ENCODE results near the gene RCOR1. TPM values are rescaled to one million over a fixed set of nuclear protein-coding genes. Genes with fewer than 3 reads are reported as not detected.
"Not testable (repeated sequence)": the region's sequence is repeated elsewhere in the genome, so short reads cannot be mapped to it uniquely, and the experiment has no call there.

Gene RCOR1
- polyA plus RNA-seq, 1 donor = 44.0 TPM

DNA sequence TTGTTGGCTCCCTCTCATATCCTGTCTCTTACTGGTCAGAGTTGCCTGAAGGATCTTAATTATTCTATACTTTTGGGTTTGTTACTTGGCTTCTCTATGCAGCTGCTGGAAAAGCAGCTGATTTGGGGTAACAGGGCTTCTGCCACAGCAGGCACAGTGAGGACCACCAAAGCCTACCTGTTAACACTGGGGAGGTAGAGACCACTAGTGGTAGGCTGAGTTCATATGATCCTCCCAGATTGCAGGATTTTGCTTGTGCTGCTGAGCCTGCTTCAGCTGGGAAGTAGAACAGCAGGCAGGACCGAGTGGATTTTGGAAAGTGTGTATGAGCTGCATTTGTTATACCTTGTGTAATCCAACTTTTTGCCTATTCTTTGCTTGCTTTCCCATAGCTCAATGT lies 34.1 kb downstream of the RCOR1 start:
- no peak for DNase-seq

DNA sequence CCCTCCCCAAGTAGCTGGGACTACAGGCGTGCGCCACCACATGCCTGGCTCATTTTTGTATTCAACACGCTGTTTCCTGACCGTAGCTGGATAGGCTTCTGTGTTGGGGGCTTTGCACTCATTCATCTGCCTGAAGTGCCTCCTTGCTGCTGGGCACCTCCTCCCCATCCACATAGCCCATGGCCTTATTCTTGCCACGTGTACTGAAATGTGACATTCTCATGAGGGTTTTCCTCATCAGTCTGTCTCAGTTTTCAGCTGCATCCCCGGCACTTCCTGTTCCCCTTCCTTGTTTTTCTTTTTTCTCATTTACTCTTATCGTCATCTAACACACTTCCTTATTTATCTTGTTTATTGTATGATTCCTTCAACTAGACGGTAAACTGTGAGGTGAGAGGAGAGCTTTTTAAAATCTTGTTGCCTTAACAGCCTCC lies 36.6 kb downstream of the RCOR1 start:
- DNase-seq = no peak

DNA sequence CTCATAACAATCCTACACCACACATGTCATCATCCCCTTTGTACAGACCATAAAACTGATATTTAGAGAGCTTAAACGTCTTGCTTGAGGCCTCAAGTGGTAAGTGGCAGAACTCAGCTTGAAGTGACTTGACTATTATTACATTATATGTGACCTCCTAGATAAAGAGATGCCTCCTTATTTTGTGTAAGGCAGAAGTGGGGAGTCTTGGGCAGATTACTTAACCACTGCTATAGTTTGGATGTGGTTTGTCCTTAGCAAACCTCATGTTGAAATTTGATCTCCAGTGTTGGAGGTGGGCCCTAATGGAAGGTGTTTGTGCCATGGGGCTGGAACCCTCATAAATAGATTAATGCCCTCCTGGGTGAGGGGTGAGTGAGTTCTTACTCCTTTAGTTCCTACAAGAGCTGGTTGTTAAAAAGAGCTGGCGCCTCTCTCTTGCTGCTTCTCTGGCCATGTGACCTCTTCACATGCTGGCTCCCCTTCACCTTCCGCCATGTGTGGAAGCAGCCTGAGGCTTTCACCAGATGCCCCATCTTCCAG lies 37.4 kb downstream of the RCOR1 start:
- no peak for DNase-seq

DNA sequence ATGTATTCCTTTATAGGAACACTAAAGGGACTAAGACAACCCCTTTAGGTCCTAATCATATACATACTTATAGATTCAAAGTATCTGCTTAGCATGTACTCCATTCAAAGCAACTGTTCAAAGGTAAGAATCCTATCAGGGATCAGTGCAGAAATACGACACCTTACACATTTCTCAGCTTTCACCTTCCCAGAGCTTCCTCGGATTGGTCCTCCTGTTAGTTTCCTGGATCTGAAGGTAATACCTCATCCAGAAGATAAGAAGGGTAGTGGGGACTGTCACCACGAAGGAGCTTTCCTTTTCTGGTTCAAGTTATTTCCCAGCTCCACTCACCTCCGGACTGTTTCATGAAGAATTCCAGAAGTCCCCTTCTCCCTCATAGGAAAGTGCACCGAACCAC lies 38.0 kb downstream of the RCOR1 start:
- DNase-seq = no peak

DNA sequence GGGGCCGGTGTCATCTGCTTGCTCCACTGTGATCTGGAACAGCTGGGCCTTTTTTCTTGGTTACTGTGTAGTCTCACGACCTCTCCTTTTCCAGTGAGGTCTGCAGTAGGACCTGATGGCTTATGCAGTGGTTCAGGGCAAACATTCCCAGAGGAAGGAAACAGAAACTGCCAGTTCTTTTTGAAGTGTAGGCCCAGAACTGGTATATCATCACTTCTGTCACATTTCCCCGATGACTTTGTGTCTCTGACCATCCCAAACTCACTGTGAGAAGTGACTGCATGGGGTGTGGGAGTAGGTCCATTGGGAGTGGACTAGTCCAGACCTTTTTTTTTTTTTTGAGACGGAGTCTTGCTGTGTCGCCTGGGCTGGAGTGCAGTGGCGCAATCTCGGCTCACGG lies 38.4 kb downstream of the RCOR1 start:
- no peak for DNase-seq

DNA sequence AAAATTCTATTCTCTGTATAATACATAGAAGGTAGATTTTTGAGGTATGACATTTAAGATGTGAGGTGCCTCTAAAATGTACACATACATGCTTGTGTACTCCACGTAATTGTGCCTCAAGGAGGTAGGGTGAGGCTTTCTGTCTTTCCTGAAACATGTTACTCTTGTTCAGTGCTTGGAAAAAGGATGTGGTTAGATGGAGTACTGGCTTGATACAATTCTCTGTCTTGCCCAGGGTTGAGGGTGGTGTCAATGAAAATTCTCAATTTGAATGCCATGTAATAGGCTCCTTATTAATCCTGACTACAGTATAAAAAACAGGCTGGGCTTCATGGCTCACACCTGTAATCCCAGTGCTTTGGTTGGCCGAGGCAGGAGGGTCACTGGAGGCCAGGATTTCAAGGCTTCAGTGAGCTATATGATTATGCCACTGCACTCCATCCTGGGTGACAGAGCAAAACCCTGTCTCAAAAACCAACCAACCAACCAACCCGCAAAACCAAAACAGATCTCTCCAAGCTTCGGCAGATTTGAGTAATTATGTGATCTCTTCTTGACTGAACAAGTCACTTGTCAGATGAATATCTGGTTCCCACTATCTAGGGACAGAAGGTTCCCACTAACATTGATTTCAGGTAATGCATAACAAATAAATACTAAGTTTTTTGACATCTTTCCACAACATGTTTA lies 41.6 kb downstream of the RCOR1 start:
- no peak for DNase-seq

DNA sequence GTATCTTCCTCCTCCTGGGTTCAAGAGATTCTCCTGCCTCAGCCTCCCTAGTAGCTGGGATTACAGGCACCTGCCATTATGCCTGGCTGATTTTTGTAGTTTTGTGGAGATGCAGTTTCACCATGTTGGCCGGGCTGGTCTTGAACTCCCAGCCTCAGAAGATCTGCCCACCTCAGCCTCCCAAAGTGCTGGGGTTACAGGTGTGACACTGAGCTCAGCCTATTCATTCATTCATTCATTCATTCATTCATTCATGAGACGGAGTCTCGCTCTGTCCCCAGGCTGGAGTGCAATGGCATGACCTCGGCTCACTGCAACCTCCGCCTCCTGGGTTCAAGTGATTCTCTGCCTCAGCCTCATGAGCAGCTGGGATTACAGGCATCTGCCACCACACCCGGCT lies 47.2 kb downstream of the RCOR1 start:
- DNase-seq = not testable (repeated sequence)

DNA sequence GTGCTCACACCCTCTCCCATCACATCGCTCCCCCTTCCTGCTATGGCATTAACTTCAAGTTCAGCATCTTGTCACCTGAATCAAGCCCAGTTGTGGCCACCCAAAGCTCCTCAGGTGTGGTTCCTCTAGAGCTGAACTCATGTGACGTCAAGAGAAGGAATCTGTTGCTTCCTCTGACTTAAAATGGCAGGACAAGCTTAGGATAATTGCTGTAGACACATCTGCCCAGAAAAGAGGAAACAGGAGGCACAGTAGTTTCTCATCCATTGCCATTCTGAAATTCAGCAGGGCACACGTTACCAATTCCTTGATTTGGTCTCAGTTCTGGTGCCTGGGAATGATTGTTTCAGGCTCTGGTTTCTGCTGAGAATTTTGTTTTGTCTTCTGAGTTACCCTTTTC lies 52.1 kb downstream of the RCOR1 start:
- no peak for DNase-seq

DNA sequence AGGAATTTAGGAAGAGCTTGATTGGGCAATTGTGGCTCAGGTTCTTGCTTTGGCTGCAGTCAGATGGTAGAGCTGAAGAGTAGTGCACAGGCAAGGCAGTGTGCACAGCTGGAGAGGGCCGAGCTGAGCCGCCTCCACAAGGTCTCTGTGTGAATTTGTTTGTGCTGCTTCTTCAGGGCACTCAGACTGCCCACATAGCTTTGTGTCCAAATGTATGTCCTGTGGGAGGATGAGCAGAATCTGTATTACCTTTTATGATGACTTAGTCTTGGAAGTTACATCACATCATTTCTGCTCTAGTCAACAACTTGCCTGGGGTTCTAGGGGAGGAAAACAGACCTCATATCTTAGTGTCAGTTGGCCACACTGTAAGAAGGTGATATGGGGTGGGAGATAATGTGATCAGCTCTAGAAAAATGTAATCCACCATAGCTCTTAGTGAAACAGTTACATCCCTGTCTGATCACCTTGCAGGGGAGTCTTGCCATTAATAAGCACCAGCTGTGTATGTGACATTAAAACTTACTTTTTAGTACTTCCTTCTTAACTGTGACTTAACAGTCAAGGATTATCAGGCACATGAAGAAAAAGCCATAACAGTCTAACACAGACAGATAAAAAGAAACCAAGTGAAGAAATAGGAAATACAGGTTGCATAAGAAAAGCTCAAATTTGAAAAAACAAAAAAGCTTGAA lies 53.4 kb downstream of the RCOR1 start:
- DNase-seq = no peak

DNA sequence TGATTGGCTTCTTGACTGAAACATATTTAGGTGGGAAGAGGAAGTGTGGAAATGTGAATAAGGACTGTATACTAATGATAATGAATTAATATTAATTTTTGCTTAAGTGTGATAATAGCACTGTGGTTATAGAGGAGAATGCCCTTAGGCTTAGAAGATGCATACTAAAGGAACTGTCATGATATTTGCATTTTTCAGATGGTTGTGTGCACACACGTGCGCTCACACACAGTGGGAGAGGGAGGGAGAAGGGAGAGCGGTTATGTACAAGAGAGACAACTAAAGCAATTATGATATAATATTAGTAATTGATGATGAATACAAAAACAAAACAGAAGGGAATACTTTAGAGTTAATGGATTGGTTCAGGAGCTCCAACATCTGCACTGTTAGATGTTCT lies 54.2 kb downstream of the RCOR1 start:
- no peak for DNase-seq

DNA sequence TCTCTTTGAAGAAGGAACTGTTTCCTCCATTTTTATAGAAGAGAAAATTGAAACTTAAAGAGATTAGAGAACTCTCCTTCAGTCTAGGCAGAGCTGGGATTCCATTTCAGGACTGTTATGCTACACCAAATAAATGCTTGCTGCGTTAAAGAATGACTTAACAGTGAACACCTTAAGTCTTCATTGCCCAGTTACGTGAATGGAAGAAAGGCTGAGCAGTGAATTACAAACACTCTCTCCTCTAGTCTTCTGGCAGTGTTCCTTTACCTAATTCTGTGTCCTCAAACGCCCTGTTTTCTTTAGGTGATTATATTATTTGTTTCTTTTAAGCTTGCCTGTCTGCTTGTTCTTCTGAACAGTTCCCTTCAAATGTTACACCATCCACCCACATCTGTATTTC lies 59.7 kb downstream of the RCOR1 start:
- no peak for DNase-seq

DNA sequence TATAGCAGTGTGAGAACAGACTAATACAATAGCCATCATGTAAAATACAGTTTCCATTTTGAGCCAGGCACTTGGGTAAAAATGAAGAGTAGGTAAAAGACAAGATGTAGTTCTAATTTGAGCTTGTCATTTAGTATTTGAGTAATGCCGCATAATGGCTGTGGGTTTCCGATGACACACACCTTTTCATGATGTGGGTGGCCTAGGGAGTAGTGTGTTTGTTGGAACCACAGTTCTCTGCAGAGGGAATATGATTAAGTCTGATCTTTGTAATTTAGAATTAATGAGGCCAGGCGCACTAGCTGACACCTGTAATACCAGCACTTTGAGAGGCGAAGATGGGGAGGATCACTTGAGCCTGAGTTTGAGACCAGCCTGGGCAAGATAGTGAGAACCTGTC lies 61.8 kb downstream of the RCOR1 start:
- no peak for DNase-seq

DNA sequence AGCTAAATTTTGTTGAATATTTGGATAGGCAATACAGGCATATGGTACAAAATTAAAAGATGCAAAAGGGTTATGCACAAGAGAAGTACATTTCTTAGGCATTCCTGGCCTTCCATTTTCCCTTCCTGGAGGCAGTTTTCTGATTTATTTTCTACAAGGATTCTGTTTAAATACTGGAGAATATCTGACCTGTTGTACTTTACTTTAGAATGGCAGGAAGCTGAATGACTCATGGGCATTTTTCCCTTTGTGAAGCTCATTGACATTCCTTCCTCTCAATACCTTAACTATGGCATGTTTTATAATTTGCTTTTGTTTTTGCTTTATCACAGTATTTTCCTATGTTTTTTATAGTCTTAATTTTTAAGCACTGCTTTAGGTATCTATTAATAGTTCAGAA lies 62.7 kb downstream of the RCOR1 start:
- DNase-seq = no peak

DNA sequence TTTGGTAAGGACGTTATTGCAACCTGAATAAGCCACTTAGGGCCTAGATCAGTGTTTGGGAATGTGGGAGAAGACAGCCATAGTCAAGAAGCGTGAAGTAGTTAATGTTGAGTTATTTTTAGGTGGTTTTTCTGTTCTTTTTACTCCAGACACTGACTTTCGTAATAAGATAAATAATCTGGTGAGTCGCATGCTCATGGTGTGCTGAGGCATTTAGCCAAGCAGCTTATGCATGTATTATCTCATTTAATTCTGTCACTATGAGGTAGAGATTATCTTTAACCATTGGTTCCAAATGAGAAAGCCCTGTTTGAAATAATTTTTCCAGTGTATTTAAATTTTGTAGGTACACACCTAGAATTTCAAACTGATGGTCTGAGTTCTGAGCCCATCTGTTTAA lies 67.3 kb downstream of the RCOR1 start:
- DNase-seq = no peak

DNA sequence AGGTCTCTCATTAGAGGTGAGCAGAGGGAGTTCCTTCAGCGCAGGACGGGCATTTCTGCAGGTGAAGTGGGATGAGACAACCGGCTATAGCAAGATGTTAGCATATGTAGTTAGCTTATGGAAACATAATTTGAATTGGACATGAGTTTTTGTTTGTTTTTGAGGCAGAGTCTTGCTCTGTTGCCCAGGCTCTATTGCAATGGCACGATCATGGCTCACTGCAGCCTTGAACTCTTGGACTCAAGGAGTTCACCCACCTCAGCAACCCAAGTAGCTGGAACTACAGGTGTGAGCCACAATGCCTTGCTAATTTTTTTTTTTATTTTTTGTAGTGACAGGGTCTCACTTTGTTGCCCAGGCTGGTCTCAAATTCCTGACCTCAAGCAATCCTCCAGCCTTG lies 69.2 kb downstream of the RCOR1 start:
- DNase-seq = no peak

DNA sequence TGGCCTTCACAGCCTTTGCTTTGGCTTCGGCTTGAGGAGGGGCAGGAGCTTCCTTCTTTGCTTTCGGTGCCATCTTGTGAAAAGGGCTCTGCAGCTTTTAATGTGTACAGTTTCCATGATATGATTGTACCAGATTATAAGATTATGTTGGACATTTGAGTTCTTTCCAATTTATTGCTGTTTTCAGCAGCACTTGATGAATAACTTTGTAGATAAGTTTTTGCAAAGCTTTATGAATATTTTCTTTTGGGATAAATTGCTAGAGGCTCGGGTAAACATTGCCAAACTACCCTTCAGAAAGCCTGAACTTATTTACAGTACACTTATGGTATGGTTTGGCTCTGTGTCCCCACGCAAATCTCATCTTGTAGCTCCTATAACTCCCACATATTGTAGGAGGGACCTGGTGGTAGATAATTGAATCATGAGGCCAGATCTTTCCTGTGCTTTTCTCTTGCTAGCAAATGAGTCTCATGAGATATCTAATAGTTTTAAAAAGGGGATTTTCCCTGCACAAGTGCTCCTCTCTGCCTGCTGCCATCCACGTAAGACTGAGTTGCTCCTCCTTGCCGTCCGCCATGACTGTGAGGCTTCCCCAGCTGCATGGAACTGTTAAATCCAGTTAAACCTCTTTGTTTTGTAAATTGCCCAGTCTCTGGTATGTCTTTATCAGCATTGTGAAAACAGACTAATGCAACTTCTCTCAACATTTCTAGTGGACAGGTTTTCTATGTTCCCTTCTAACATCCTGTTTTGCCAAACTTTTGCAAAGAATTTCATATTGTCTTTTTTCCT lies 70.4 kb downstream of the RCOR1 start:
- DNase-seq = no peak

DNA sequence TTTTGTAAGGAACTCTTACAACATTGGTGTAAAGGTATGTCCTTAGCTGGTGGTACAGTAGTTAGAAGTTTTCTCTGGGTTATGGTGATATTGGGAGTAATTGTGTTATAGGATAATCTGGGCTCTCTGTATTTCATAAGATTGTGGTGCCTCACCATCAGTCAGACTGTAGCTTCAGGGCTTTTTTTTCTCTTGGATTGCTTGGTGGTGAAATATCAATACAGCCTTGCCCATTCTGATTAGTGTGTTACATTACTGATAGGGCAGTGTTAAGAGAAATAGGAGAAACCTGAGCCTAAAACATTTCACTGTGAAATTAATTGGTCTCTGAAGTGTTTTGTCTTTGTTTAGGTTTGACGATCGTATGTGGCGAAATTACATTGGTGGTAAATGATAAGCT lies 71.0 kb downstream of the RCOR1 start:
- no peak for DNase-seq

DNA sequence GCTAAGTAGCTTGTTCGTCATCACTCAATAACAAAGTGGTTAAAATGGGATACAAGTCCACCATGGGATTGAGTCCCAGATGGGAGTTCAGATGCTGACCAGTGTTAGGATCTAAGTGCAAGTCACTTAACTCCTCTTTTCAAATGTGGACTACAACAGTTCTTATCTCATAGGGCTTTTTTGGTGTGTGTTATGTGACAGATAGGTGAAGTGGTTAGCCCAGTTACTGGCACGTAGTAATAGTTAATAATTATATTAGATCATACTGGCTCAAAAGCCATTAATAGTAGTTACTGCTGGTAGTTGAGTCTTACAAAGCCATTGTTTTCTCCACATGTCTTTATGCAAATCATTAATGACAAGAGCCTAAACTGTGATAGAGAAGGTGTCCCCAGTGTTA lies 73.2 kb downstream of the RCOR1 start:
- DNase-seq = no peak

DNA sequence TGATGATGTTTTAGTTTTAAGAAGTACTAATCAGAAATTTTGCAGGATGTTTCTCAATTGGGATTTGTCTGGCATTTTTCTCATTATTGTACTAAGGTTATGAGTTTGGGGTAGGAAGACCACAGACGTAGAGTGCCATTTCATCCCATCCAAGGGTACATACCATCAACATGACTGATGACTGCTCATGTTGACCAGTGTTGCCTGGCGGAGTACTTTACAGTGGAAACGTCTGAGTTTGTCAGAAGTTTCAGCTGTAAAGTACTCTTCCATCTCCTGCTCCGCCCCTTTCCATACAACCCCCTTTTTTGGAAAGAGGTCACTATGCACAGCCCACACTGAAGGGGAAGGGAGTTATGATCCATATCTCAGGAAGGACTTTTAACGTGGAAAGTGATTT lies 74.2 kb downstream of the RCOR1 start:
- no peak for DNase-seq

DNA sequence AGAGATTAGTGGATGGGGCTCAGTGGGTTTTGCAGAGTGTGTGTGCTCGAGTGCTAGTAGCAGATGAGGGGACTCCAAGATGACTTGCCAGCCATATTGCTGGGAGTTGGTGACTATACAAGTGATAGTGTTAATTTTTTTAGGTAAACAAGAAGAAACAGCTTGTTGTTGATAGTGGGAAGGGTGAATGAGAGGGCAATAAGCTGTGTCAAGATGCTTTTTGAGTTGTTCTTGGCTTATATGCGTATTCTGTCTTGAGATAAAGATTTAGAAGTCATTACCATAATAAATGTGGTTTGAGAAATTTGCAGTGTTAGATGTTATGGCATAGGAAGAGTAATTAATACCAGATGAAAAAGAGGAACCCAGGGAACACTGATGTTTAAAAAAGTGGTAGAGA lies 75.3 kb downstream of the RCOR1 start:
- no peak for DNase-seq

DNA sequence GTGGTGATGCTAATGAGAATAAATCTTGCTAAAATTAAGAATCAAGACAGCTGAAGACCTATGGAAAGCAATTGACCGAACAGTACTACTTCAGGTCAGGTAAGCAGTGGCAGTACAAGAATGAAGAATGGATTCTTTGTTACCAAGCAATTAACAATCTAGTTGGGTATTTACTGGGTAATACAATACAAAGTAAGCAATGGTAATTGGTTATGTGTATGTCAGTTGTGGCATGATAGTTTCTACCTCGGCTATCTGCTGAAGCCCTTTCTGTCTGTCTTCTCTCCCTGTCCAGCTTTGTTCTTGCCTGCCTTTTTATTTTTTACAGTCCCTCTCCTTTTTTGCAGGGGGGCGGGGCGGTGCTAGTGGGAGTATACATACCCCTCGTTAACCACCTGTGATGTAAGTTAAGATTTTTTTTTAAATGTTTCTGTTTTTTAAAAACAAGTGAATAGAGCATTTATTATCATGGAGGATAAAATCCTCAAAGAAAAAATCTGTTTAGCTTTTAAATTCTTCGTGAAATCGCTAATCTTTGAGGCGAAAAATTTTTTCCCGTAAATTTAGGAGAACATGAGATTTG lies 75.9 kb downstream of the RCOR1 start:
- DNase-seq = no peak

DNA sequence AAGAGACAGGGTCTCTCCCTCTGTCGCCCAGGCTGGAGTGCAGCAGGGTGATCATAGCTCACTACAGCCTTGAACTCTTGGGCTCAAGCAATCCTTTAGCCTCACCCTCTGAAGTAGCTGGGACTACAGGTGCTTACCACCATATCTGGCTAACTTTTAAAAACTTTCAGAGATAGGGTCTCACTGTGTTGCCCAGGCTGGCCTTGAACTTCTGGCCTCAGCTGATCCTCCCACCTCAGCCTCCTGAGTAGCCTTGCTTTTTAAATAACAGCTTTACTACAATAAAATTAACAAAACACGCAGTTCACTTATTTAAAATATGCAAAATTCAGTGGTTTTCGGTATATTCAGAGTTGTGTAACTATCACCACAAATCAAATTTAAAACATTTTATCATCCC lies 79.0 kb downstream of the RCOR1 start:
- DNase-seq = no peak

All from left kidney (tissue), 2 donors.